K562 (cell line): ENCODE results near the gene WDR27. TPM values are rescaled to one million over a fixed set of nuclear protein-coding genes. Genes with fewer than 3 reads are reported as not detected.

Source experiments
- ATAC-seq: fragments of 200-7000 bp; cut with Tn5 transposase; 3 replicates; pipeline ENCODE4 v1.9.1; 2020; ENCODE audit warnings: moderate library complexity
- BruUV-seq: library from RNA; stranded (reverse); fragments of 400-500 nt; replicated peaks from 2 replicates; lab custom pipeline; 2021; lab: Mats Ljungman, UMichigan
- CTCF ChIA-PET: fragments of 300-600 bp; formaldehyde crosslinking; extraction: SDS; loops from one replicate; lab custom pipeline; 2021; ENCODE audit warnings: low intra/inter-chr PET ratio; lab: Yijun Ruan, JAX
- POLR2A ChIA-PET: fragments of 300-600, 350-650 bp; sonication (Branson Sonifier 250); formaldehyde crosslinking; extraction: SDS; loops from one replicate; lab custom pipeline; 2021; ENCODE audit warnings: antibody characterized with exemption, inconsistent platforms; lab: Yijun Ruan, JAX
- DNase-seq, 4 experiments: peaks; one replicate each; pipeline versions ENCODE4 v3.0.0 to v3.0.0-alpha.2; 2011 to 2018; ENCODE audit warnings: low spot score in 3 of 4, mixed read lengths in 3 of 4; ENCODE audit errors: extremely low read depth in 1 of 4
- FAIRE-seq: peaks from 2 replicates; lab custom pipeline; 2011; peaks lifted over from hg19 to GRCh38; lab: Jason Lieb, UNC
- H2AFZ ChIP-seq: 2 replicates; pipeline ENCODE4 v1.6.0; 2011; ENCODE audit warnings: low read depth, low read length, control low read depth, inconsistent platforms
- H3K27ac ChIP-seq: fragments of 200-600 bp; 3 replicates; pipeline ENCODE4 v1.8.0; 2011; ENCODE audit warnings: low read depth, mild to moderate bottlenecking, control low read depth, inconsistent platforms, low read length, moderate library complexity, mixed read lengths; ENCODE audit errors: extremely low read depth
- H3K27me3 ChIP-seq, 2 experiments: fragments of 300-600 bp in 1 of 2; 2 replicates in 1 of 2; 3 replicates in 1 of 2; pipeline versions ENCODE4 v1.6.0 to v1.8.0; 2011; ENCODE audit warnings: inconsistent platforms in 2 of 2, low read length in 2 of 2, mild to moderate bottlenecking in 1 of 2, mixed read lengths in 1 of 2, moderate library complexity in 1 of 2; ENCODE audit not compliant: control insufficient read depth in 2 of 2, insufficient read depth in 2 of 2
- H3K36me3 ChIP-seq: fragments of 300-600 bp; 3 replicates; pipeline ENCODE4 v1.8.0; 2011; ENCODE audit warnings: mild to moderate bottlenecking, low read length, inconsistent platforms; ENCODE audit not compliant: control insufficient read depth, insufficient read depth
- H3K4me1 ChIP-seq, 2 experiments: fragments of 200-600 bp in 1 of 2; replicated peaks in 1 of 2; 2 replicates in 1 of 2; 3 replicates in 1 of 2; pipeline versions ENCODE4 v1.5.1 to v1.8.0; 2011; ENCODE audit warnings: inconsistent platforms in 2 of 2, low read length in 2 of 2, mild to moderate bottlenecking in 1 of 2, mixed read lengths in 1 of 2, moderate library complexity in 1 of 2; ENCODE audit not compliant: control insufficient read depth in 2 of 2, insufficient read depth in 2 of 2
- H3K4me2 ChIP-seq: 2 replicates; pipeline ENCODE4 v1.6.1; 2011; ENCODE audit warnings: low read length, control low read depth, inconsistent platforms, mixed read lengths; ENCODE audit not compliant: insufficient read depth
- H3K4me3 ChIP-seq: fragments of 200-600 bp; sonication (generic), shearing (Covaris generic); 2 replicates; pipeline ENCODE4 v1.5.1; 2016; ENCODE audit warnings: control low read depth, inconsistent platforms
- H3K79me2 ChIP-seq: fragments of 200-600 bp; 3 replicates; pipeline ENCODE4 v1.8.0; 2011; ENCODE audit warnings: low read length, inconsistent platforms; ENCODE audit not compliant: control insufficient read depth, insufficient read depth
- H3K9ac ChIP-seq, 2 experiments: 2 replicates each; pipeline versions ENCODE4 v1.6.0 to v1.6.1; 2011; ENCODE audit warnings: low read depth in 2 of 2, low read length in 2 of 2, control low read depth in 1 of 2, inconsistent platforms in 1 of 2, mild to moderate bottlenecking in 1 of 2, mixed read lengths in 1 of 2; ENCODE audit not compliant: insufficient read depth in 1 of 2
- H3K9me1 ChIP-seq: one replicate; pipeline ENCODE4 v1.6.0; 2011; ENCODE audit warnings: inconsistent platforms, mild to moderate bottlenecking, low read length, moderate library complexity; ENCODE audit not compliant: control insufficient read depth, insufficient read depth
- H3K9me3 ChIP-seq: replicated peaks from 2 replicates; pipeline ENCODE4 v1.5.1; 2011; ENCODE audit warnings: low read depth, low read length, inconsistent platforms; ENCODE audit not compliant: control insufficient read depth, insufficient read depth
- H4K20me1 ChIP-seq: replicated peaks from 2 replicates; pipeline ENCODE4 v1.6.1; 2011; ENCODE audit warnings: low read length, inconsistent platforms, mixed read lengths; ENCODE audit not compliant: control insufficient read depth, insufficient read depth
- FOS ChIP-seq: IDR thresholded peaks from 3 replicates; pipeline ENCODE4 v1.6.1; 2011; ENCODE audit not compliant: insufficient read length; ENCODE audit errors: extremely low read depth
- GABPB1 ChIP-seq: sonication (generic); formaldehyde crosslinking; IDR thresholded peaks from 2 replicates; pipeline ENCODE4 v1.8.0; 2022; ENCODE audit warnings: mild to moderate bottlenecking, missing genetic modification reagents
- MECOM ChIP-seq: fragments of 250-450 bp; sonication (Bioruptor Pico); IDR thresholded peaks from 2 replicates; pipeline ENCODE4 v1.8.0; 2022; ENCODE audit warnings: inconsistent platforms
- MEF2D ChIP-seq: conservative IDR thresholded peaks from 2 replicates; pipeline ENCODE4 v1.6.1; 2016; ENCODE audit warnings: low read depth, missing genetic modification characterization, missing compliant biosample characterization
- POU5F1 ChIP-seq: fragments of 150-350 bp; IDR thresholded peaks from 2 replicates; pipeline ENCODE4 v1.6.1; 2014; ENCODE audit warnings: borderline replicate concordance, low read length, low read depth, mild to moderate bottlenecking; ENCODE audit not compliant: partially characterized antibody
- RBFOX2 ChIP-seq: fragments of 200-400 bp; formaldehyde crosslinking; IDR thresholded peaks from 2 replicates; pipeline ENCODE4 v1.6.1; 2017; ENCODE audit warnings: low read depth, mild to moderate bottlenecking, low read length, moderate library complexity
- ZNF212 ChIP-seq: fragments of 450-650 bp; formaldehyde crosslinking; IDR thresholded peaks from 2 replicates; pipeline ENCODE4 v1.4.0; 2020; ENCODE audit warnings: mild to moderate bottlenecking
- WGBS: fragments of 100-300 bp; shearing (Covaris generic); methylation state at CpG from one replicate; pipeline ENCODE4 v1.1.6; 2016; ENCODE audit warnings: low coverage, mixed read lengths; ENCODE audit not compliant: insufficient coverage; ENCODE audit errors: missing lambda C conversion rate; 5-methylcytosine and 5-hydroxymethylcytosine counted together
- in situ Hi-C: fragments of 300-500 bp; cut with MboI; formaldehyde crosslinking; loops from 4 replicates; pipeline ENCODE4 v1.15.0; 2018; ENCODE audit warnings: inconsistent platforms, mixed read lengths
- intact Hi-C: fragments of 100-400 bp; cut with micrococcal nuclease; formaldehyde crosslinking; loops from 2 replicates; pipeline ENCODE4 v1.14.2; 2022
- polyA plus RNA-seq, 8 experiments: library from polyadenylated mRNA; depleted of rRNA in 4 of 8; stranded (reverse) in 5 of 8; unstranded in 3 of 8; fragments of >200 nt; fragmentation: Nextera tagmentation in 2 of 8; fragmentation: Illumina TruSeq in 1 of 8; extraction: Ambion mirVana in 2 of 8; extraction: Trizol in 1 of 8; gene quantifications; 2 replicates each; pipeline versions ENCODE4 v1.2.1 to v1.2.3, GENCODE V29; 2011 to 2014; ENCODE audit warnings: inconsistent platforms in 1 of 8, missing spikeins in 1 of 8
- total RNA-seq, 7 experiments: library from RNA; depleted of rRNA in 6 of 7; stranded (reverse); fragments of >200 nt in 6 of 7; fragmentation: Illumina TruSeq in 2 of 7; extraction: Trizol in 2 of 7; gene quantifications; 2 replicates each; pipeline versions ENCODE4 v1.2.1 to v1.2.3, GENCODE V29; 2011 to 2021; ENCODE audit warnings: low replicate concordance in 1 of 7
- TF ChIP-seq, protein P1 (sequence below): fragments of 450-650 bp; IDR thresholded peaks from 2 replicates; pipeline ENCODE4 v1.6.1; 2016; ENCODE audit warnings: low read depth
- TF ChIP-seq, protein P2 (sequence below): fragments of 150-350 bp; IDR thresholded peaks from 2 replicates; pipeline ENCODE4 v1.6.1; 2014; ENCODE audit warnings: low read depth, mild to moderate bottlenecking, low read length, borderline replicate concordance
- TF ChIP-seq, protein P3 (sequence below): fragments of 450-650 bp; formaldehyde crosslinking; IDR thresholded peaks from 2 replicates; pipeline ENCODE4 v1.4.0; 2020; ENCODE audit warnings: mild to moderate bottlenecking

Gene WDR27
- total and polyA plus RNA-seq, 9 of the 15 experiments (the other 6 are each of a cell fraction or from before 2014, with no cell fraction given) = 4.3 to 77.2 (median 22.7) TPM

GRCh38 chr6:169642455-169642854, 59.4 kb downstream of the WDR27 start:
- H3K79me2 ChIP-seq = no peaks in the 10 kb centered on the region
- H3K4me3 ChIP-seq = no peak overlapping the region
- ChIA-PET POLR2A (interaction anchor here (0.5 to 0.7 kb wide), 2 partner anchors 23 to 912 kb away, joined by 3 to 4 read pairs; no protein-coding TSS in a partner anchor), CTCF (no interaction called here)
- H2AFZ ChIP-seq = no peak overlapping the region
- no peak overlapping the region for H3K27ac ChIP-seq
- no peak for ATAC-seq
- intact Hi-C loops = no loop called here
- H4K20me1 ChIP-seq = no peaks in the 10 kb centered on the region
- DNase-seq = no peak
- no peak overlapping the region for H3K4me2 ChIP-seq
- no peak overlapping the region for H3K9ac ChIP-seq
- H3K9me1 ChIP-seq = no peaks in the 10 kb centered on the region
- 85% methylated on average over 15 of the region's 15 CpGs for WGBS
- no peaks in the 10 kb centered on the region; the same call in 1 of the 2 replicates for H3K9me3 ChIP-seq
- in situ Hi-C loops = no loop called here
- BruUV-seq = no TSS peak
- H3K27me3 ChIP-seq = no peaks in the 10 kb centered on the region
- peaks cover 3% of the 10 kb centered on the region; the same call in 1 of the 3 replicates for H3K36me3 ChIP-seq
- FAIRE-seq = no peak
- peaks cover 0 to 10% of the 10 kb centered on the region in 2 experiments; a peak in 2 of 5 replicates for H3K4me1 ChIP-seq
- TF ChIP-seq MECOM (CRISPR knock-in tag) = no peak
- no peak for TF ChIP-seq GABPB1 (CRISPR knock-in tag)
- TF ChIP-seq ZNF212 (CRISPR knock-in tag) = no peak
- TF ChIP-seq, protein P1, sequence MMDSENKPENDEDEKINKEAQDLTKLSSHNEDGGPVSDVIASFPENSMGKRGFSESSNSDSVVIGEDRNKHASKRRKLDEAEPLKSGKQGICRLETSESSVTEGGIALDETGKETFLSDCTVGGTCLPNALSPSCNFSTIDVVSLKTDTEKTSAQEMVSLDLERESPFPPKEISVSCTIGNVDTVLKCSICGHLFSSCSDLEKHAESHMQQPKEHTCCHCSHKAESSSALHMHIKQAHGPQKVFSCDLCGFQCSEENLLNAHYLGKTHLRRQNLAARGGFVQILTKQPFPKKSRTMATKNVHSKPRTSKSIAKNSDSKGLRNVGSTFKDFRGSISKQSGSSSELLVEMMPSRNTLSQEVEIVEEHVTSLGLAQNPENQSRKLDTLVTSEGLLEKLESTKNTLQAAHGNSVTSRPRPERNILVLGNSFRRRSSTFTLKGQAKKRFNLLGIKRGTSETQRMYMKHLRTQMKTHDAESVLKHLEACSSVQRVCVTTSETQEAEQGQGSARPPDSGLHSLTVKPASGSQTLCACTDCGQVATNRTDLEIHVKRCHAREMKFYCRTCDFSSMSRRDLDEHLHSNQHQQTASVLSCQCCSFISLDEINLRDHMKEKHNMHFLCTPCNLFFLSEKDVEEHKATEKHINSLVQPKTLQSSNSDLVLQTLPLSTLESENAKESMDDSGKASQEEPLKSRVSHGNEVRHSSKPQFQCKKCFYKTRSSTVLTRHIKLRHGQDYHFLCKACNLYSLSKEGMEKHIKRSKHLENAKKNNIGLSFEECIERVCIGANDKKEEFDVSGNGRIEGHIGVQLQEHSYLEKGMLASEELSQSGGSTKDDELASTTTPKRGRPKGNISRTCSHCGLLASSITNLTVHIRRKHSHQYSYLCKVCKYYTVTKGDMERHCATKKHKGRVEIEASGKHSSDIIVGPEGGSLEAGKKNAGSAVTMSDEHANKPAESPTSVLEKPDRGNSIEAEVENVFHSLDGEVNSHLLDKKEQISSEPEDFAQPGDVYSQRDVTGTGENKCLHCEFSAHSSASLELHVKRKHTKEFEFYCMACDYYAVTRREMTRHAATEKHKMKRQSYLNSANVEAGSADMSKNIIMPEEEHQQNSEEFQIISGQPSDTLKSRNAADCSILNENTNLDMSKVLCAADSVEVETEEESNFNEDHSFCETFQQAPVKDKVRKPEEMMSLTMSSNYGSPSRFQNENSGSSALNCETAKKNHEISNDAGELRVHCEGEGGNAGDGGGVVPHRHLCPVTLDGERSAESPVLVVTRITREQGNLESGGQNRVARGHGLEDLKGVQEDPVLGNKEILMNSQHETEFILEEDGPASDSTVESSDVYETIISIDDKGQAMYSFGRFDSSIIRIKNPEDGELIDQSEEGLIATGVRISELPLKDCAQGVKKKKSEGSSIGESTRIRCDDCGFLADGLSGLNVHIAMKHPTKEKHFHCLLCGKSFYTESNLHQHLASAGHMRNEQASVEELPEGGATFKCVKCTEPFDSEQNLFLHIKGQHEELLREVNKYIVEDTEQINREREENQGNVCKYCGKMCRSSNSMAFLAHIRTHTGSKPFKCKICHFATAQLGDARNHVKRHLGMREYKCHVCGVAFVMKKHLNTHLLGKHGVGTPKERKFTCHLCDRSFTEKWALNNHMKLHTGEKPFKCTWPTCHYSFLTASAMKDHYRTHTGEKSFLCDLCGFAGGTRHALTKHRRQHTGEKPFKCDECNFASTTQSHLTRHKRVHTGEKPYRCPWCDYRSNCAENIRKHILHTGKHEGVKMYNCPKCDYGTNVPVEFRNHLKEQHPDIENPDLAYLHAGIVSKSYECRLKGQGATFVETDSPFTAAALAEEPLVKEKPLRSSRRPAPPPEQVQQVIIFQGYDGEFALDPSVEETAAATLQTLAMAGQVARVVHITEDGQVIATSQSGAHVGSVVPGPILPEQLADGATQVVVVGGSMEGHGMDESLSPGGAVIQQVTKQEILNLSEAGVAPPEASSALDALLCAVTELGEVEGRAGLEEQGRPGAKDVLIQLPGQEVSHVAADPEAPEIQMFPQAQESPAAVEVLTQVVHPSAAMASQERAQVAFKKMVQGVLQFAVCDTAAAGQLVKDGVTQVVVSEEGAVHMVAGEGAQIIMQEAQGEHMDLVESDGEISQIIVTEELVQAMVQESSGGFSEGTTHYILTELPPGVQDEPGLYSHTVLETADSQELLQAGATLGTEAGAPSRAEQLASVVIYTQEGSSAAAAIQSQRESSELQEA = no peak
- TF ChIP-seq MEF2D (tag) = no peak
- TF ChIP-seq, protein P2, sequence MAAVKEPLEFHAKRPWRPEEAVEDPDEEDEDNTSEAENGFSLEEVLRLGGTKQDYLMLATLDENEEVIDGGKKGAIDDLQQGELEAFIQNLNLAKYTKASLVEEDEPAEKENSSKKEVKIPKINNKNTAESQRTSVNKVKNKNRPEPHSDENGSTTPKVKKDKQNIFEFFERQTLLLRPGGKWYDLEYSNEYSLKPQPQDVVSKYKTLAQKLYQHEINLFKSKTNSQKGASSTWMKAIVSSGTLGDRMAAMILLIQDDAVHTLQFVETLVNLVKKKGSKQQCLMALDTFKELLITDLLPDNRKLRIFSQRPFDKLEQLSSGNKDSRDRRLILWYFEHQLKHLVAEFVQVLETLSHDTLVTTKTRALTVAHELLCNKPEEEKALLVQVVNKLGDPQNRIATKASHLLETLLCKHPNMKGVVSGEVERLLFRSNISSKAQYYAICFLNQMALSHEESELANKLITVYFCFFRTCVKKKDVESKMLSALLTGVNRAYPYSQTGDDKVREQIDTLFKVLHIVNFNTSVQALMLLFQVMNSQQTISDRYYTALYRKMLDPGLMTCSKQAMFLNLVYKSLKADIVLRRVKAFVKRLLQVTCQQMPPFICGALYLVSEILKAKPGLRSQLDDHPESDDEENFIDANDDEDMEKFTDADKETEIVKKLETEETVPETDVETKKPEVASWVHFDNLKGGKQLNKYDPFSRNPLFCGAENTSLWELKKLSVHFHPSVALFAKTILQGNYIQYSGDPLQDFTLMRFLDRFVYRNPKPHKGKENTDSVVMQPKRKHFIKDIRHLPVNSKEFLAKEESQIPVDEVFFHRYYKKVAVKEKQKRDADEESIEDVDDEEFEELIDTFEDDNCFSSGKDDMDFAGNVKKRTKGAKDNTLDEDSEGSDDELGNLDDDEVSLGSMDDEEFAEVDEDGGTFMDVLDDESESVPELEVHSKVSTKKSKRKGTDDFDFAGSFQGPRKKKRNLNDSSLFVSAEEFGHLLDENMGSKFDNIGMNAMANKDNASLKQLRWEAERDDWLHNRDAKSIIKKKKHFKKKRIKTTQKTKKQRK = no peak
- TF ChIP-seq, protein P3, sequence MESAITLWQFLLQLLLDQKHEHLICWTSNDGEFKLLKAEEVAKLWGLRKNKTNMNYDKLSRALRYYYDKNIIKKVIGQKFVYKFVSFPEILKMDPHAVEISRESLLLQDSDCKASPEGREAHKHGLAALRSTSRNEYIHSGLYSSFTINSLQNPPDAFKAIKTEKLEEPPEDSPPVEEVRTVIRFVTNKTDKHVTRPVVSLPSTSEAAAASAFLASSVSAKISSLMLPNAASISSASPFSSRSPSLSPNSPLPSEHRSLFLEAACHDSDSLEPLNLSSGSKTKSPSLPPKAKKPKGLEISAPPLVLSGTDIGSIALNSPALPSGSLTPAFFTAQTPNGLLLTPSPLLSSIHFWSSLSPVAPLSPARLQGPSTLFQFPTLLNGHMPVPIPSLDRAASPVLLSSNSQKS (CRISPR knock-in tag) = no peak
- no peak for TF ChIP-seq RBFOX2
- no peak for TF ChIP-seq POU5F1
- TF ChIP-seq FOS = no peak
